GM18867 (cell line): ENCODE data around the gene PARD3B.

Experiments used
- ATAC-seq: cut with Tn5 transposase; IDR thresholded peaks from one replicate; pipeline ENCODE4 v1.9.1; 2021; ENCODE audit warnings: mild to moderate bottlenecking, moderate library complexity; ENCODE audit not compliant: unreplicated experiment

The PARD3B gene

GRCh38 chr2:205428811-205429210 is 883.5 kb downstream of the PARD3B start:
- no peak for ATAC-seq

- no peak for ATAC-seq
Observed at GRCh38 chr2:205435970-205436369, 890.7 kb downstream of the PARD3B start.

- no peak for ATAC-seq
Observed at GRCh38 chr2:205438241-205438640, 893.0 kb downstream of the PARD3B start.

- no peak for ATAC-seq
Observed at GRCh38 chr2:205439621-205440020, 894.3 kb downstream of the PARD3B start.

GRCh38 chr2:205441524-205441923 is 896.2 kb downstream of the PARD3B start:
- no peak for ATAC-seq

- ATAC-seq = no peak
Observed at GRCh38 chr2:205448189-205448588, 902.9 kb downstream of the PARD3B start.

GRCh38 chr2:205451901-205452512 is 906.7 kb downstream of the PARD3B start:
- no peak for ATAC-seq

GRCh38 chr2:205453202-205453601 is 907.9 kb downstream of the PARD3B start:
- no peak for ATAC-seq

GRCh38 chr2:205456682-205457081 is 911.4 kb downstream of the PARD3B start:
- ATAC-seq = no peak

GRCh38 chr2:205460217-205460616 is 914.9 kb downstream of the PARD3B start:
- ATAC-seq = no peak

GRCh38 chr2:205461169-205461568 is 915.9 kb downstream of the PARD3B start:
- ATAC-seq = no peak

GRCh38 chr2:205461678-205462665 is 916.7 kb downstream of the PARD3B start:
- ATAC-seq = no peak

GRCh38 chr2:205462681-205463345 is 917.5 kb downstream of the PARD3B start:
- no peak for ATAC-seq

- no peak for ATAC-seq
Observed at GRCh38 chr2:205463466-205464025, 918.3 kb downstream of the PARD3B start.

- no peak for ATAC-seq
Observed at GRCh38 chr2:205464681-205465080, 919.4 kb downstream of the PARD3B start.

GRCh38 chr2:205465791-205466190 is 920.5 kb downstream of the PARD3B start:
- ATAC-seq = no peak

GRCh38 chr2:205471776-205472175 is 926.5 kb downstream of the PARD3B start:
- no peak for ATAC-seq

- no peak for ATAC-seq
Observed at GRCh38 chr2:205473791-205474190, 928.5 kb downstream of the PARD3B start.

- ATAC-seq = no peak
Observed at GRCh38 chr2:205474741-205475415, 929.6 kb downstream of the PARD3B start.

GRCh38 chr2:205475416-205475768 is 930.1 kb downstream of the PARD3B start:
- ATAC-seq = no peak
